A204.1 (cell line): ENCODE results near the gene CLCN2.

Experiments
- FAIRE-seq: peaks from 2 replicates; lab custom pipeline; 2012; peaks lifted over from hg19 to GRCh38; lab: Jason Lieb, UNC

CLCN2 gene

GRCh38 chr3:184360070-184360928, 1.1 kb downstream of the CLCN2 start:
- no peak for FAIRE-seq

- FAIRE-seq = no peak
Measured at GRCh38 chr3:184359610-184360009, 1.8 kb downstream of the CLCN2 start.

- FAIRE-seq = no peak
Measured at GRCh38 chr3:184358921-184359350, 2.5 kb downstream of the CLCN2 start.

GRCh38 chr3:184358124-184358767, 3.2 kb downstream of the CLCN2 start:
- no peak for FAIRE-seq

- FAIRE-seq = no peak
Measured at GRCh38 chr3:184357248-184358123, 3.9 kb downstream of the CLCN2 start.

- no peak for FAIRE-seq
Measured at GRCh38 chr3:184355261-184356040, 6.0 kb downstream of the CLCN2 start.

- no peak for FAIRE-seq
Measured at GRCh38 chr3:184354754-184355153, 6.7 kb downstream of the CLCN2 start.

GRCh38 chr3:184354121-184354728, 7.2 kb downstream of the CLCN2 start:
- no peak for FAIRE-seq

- FAIRE-seq = no peak
Measured at GRCh38 chr3:184353546-184353941, 7.9 kb downstream of the CLCN2 start.

GRCh38 chr3:184352897-184353545, 8.4 kb downstream of the CLCN2 start:
- FAIRE-seq = no peak

GRCh38 chr3:184352149-184352785, 9.1 kb downstream of the CLCN2 start:
- no peak for FAIRE-seq

- FAIRE-seq = no peak
Measured at GRCh38 chr3:184351511-184352148, 9.8 kb downstream of the CLCN2 start.

GRCh38 chr3:184350618-184351017, 10.8 kb downstream of the CLCN2 start:
- no peak for FAIRE-seq

- no peak for FAIRE-seq
Measured at GRCh38 chr3:184349563-184350470, 11.6 kb downstream of the CLCN2 start.

GRCh38 chr3:184348057-184348382, 13.4 kb downstream of the CLCN2 start:
- FAIRE-seq = no peak

- FAIRE-seq = no peak
Measured at GRCh38 chr3:184347321-184348056, 13.9 kb downstream of the CLCN2 start.

GRCh38 chr3:184346480-184347190, 14.8 kb downstream of the CLCN2 start:
- no peak for FAIRE-seq
